DND-41 (cell line): ENCODE results near the gene ZNF609.

Experiments
- CTCF ChIP-seq: IDR thresholded peaks from 2 replicates; pipeline ENCODE4 v1.5.1; 2012; ENCODE audit warnings: borderline replicate concordance, low read length, moderate library complexity, mild to moderate bottlenecking; ENCODE audit not compliant: poor library complexity, severe bottlenecking; ENCODE audit errors: extremely low read depth
- EZH2 ChIP-seq: IDR thresholded peaks from 3 replicates; pipeline ENCODE4 v1.6.1; 2012; ENCODE audit warnings: borderline replicate concordance, low read depth, mild to moderate bottlenecking, moderate library complexity, low read length, inconsistent platforms; ENCODE audit not compliant: severe bottlenecking

DNA sequence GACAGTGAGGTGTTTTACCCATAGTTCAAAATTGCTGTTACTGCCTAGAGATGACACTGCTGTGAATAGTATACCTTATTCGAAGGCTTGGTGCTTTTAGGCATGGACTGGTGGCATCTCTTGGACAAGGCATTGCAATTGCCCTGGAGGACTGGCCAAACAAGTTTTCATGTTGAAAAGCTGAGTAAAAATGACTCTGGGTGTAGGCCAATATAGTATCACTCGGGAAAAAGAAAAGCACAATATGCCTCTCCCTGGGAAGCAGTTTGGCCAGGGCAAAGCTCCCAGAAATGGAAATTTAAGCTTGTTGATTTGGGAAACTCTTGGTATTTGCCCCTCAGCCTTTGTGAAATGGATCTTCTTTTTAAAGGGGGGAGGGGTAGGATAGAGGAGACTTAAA lies 54.8 kb downstream of the ZNF609 start:
- no peak for TF ChIP-seq CTCF
- TF ChIP-seq EZH2, result no peak
